Astrocyte of the spinal cord (primary cell): ENCODE data around the gene ATP5IF1.
A peak's percentile ranks its signal among the peaks of the same experiment; 100 is the strongest.

ENCODE experiments used
- DNase-seq: peaks from one replicate; pipeline ENCODE4 v3.0.0; 2011; ENCODE audit warnings: low read depth, low spot score
- H3K4me3 ChIP-seq: 2 replicates; pipeline ENCODE4 v1.5.1; 2011; ENCODE audit warnings: low read depth, mild to moderate bottlenecking, low read length, moderate library complexity
- CTCF ChIP-seq: IDR thresholded peaks from 2 replicates; pipeline ENCODE4 v1.5.1; 2012; ENCODE audit warnings: low read depth, mild to moderate bottlenecking, low read length, inconsistent platforms
- in situ Hi-C: cut with HindIII; loops from 2 replicates; pipeline ENCODE4 v1.10.0; 2017; ENCODE audit warnings: low sequenced_read_pairs

ATP5IF1 gene

GRCh38 chr1:28209700-28210099 is 26.2 kb upstream of the ATP5IF1 start:
- DNase-seq: no peak
- in situ Hi-C loops: no loop called here
- no peak for TF ChIP-seq CTCF
- no peak overlapping the region for H3K4me3 ChIP-seq

- TF ChIP-seq CTCF: no peak
- DNase-seq: no peak
- in situ Hi-C loops: no loop called here
- no peak overlapping the region for H3K4me3 ChIP-seq
These were observed 22.6 kb upstream of the ATP5IF1 start for GRCh38 chr1:28213315-28213714.

GRCh38 chr1:28229089-28229488 is 6.8 kb upstream of the ATP5IF1 start:
- DNase-seq: no peak
- TF ChIP-seq CTCF: no peak
- in situ Hi-C loops: no loop called here
- no peak overlapping the region for H3K4me3 ChIP-seq

- in situ Hi-C loops: no loop called here
- no peak for DNase-seq
- TF ChIP-seq CTCF: no peak
- no peak overlapping the region for H3K4me3 ChIP-seq
These were observed 5.9 kb upstream of the ATP5IF1 start for GRCh38 chr1:28229996-28230395.

- DNase-seq: peak; percentile 89
- in situ Hi-C loops: no loop called here
- H3K4me3 ChIP-seq: peak within 1 kb of the TSS; percentile 93
- no peak for TF ChIP-seq CTCF
These were observed 3.2 kb upstream of the ATP5IF1 start, which contains the start of gene DNAJC8 for GRCh38 chr1:28232558-28233263. DNAJC8 (minus strand) TSS chr1:28233029; CDS start chr1:28232998, 31 bp downstream.

- peak overlapping the region; percentile 93 for H3K4me3 ChIP-seq
- no peak for DNase-seq
- in situ Hi-C loops: no loop called here
- TF ChIP-seq CTCF: no peak
These were observed 2.7 kb upstream of the ATP5IF1 start for GRCh38 chr1:28233264-28233606.
